Measurements from ENCODE around the gene LIN7C.
A peak's percentile ranks its signal among the peaks of the same experiment; 100 is the strongest.

LIN7C gene

GRCh38 chr11:27471589-27472397, 34.8 kb downstream of the LIN7C start:
- peak overlapping the region; percentile 89 for H3K27ac ChIP-seq
- DNase-seq (ENCODE audit: low read depth, low spot score): no peak

GRCh38 chr11:27470826-27471588, 35.6 kb downstream of the LIN7C start:
- no peak for DNase-seq (ENCODE audit: low read depth, low spot score)
- H3K27ac ChIP-seq: peak overlapping the region; percentile 89

- no peak for DNase-seq (ENCODE audit: low read depth, low spot score)
- H3K27ac ChIP-seq: peak overlapping the region; percentile 89
Observed at GRCh38 chr11:27470166-27470565, 36.4 kb downstream of the LIN7C start.

- H3K27ac ChIP-seq: peak overlapping the region; percentile 89
- DNase-seq (ENCODE audit: low read depth, low spot score): no peak
Observed at GRCh38 chr11:27468995-27469695, 37.4 kb downstream of the LIN7C start.

- H3K27ac ChIP-seq: peak overlapping the region; percentile 89
- DNase-seq (ENCODE audit: low read depth, low spot score): peak; percentile 70
Observed at GRCh38 chr11:27468209-27468994, 38.2 kb downstream of the LIN7C start.

GRCh38 chr11:27467181-27467913, 39.2 kb downstream of the LIN7C start:
- no peak for DNase-seq (ENCODE audit: low read depth, low spot score)
- peak overlapping the region; percentile 89 for H3K27ac ChIP-seq

- H3K27ac ChIP-seq: peak overlapping the region; percentile 89
- DNase-seq (ENCODE audit: low read depth, low spot score): no peak
Observed at GRCh38 chr11:27466363-27466762, 40.2 kb downstream of the LIN7C start.

- H3K27ac ChIP-seq: peak overlapping the region; percentile 89
- no peak for DNase-seq (ENCODE audit: low read depth, low spot score)
Observed at GRCh38 chr11:27465629-27466028, 40.9 kb downstream of the LIN7C start.

- peak overlapping the region; percentile 89 for H3K27ac ChIP-seq
- no peak for DNase-seq (ENCODE audit: low read depth, low spot score)
Observed at GRCh38 chr11:27464909-27465308, 41.7 kb downstream of the LIN7C start.

- H3K27ac ChIP-seq: peak overlapping the region; percentile 89
- no peak for DNase-seq (ENCODE audit: low read depth, low spot score)
Observed at GRCh38 chr11:27464289-27464696, 42.3 kb downstream of the LIN7C start.

GRCh38 chr11:27462543-27462942, 44.0 kb downstream of the LIN7C start:
- H3K27ac ChIP-seq: peak overlapping the region; percentile 23
- DNase-seq (ENCODE audit: low read depth, low spot score): no peak

GRCh38 chr11:27460158-27460978, 46.2 kb downstream of the LIN7C start:
- no peak overlapping the region for H3K27ac ChIP-seq
- no peak for DNase-seq (ENCODE audit: low read depth, low spot score)

- no peak overlapping the region for H3K27ac ChIP-seq
- DNase-seq (ENCODE audit: low read depth, low spot score): no peak
Observed at GRCh38 chr11:27459191-27459590, 47.4 kb downstream of the LIN7C start.

GRCh38 chr11:27458182-27458581, 48.4 kb downstream of the LIN7C start:
- no peak for DNase-seq (ENCODE audit: low read depth, low spot score)
- H3K27ac ChIP-seq: no peak overlapping the region

GRCh38 chr11:27456795-27457329, 49.7 kb downstream of the LIN7C start:
- peak overlapping the region; percentile 70 for H3K27ac ChIP-seq
- no peak for DNase-seq (ENCODE audit: low read depth, low spot score)

GRCh38 chr11:27456140-27456794, 50.3 kb downstream of the LIN7C start:
- peak overlapping the region; percentile 70 for H3K27ac ChIP-seq
- no peak for DNase-seq (ENCODE audit: low read depth, low spot score)

- H3K27ac ChIP-seq: peak overlapping the region; percentile 70
- DNase-seq (ENCODE audit: low read depth, low spot score): no peak
Observed at GRCh38 chr11:27455667-27456066, 50.9 kb downstream of the LIN7C start.

GRCh38 chr11:27453701-27454100, 52.9 kb downstream of the LIN7C start:
- DNase-seq (ENCODE audit: low read depth, low spot score): no peak
- no peak overlapping the region for H3K27ac ChIP-seq
